ENCODE data around the gene ITPKB.

DNA sequence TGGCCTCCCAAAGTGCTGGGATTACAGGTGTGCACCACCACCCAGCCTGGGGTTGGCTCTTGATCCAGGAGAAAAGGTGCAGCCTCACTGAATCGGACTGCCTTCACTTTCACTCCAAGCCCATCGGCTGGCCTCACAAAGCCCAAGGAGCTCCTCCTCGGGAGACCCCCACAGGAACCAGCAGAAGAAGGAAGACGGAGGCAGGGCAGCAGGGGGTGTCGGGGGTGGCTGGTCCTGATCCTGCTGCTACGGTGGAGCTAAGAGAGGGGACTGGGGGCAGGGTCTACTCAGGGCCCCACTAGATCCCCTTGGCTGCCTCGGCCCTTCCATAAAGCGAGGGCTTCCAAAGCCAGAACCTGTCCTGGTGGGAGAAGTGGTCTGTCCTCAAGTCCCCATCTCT, 96.7 kb downstream of the ITPKB start:
- TF ChIP-seq, protein P1, sequence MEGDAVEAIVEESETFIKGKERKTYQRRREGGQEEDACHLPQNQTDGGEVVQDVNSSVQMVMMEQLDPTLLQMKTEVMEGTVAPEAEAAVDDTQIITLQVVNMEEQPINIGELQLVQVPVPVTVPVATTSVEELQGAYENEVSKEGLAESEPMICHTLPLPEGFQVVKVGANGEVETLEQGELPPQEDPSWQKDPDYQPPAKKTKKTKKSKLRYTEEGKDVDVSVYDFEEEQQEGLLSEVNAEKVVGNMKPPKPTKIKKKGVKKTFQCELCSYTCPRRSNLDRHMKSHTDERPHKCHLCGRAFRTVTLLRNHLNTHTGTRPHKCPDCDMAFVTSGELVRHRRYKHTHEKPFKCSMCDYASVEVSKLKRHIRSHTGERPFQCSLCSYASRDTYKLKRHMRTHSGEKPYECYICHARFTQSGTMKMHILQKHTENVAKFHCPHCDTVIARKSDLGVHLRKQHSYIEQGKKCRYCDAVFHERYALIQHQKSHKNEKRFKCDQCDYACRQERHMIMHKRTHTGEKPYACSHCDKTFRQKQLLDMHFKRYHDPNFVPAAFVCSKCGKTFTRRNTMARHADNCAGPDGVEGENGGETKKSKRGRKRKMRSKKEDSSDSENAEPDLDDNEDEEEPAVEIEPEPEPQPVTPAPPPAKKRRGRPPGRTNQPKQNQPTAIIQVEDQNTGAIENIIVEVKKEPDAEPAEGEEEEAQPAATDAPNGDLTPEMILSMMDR (conservative IDR thresholded peaks at IDR 0.05; ENCODE audit: low read depth in 2 of 2), result no peak
- TF ChIP-seq EZH2 (IDR thresholded peaks at IDR 0.05; ENCODE audit: low read depth, unreplicated experiment), result no peak
- no peak for TF ChIP-seq EZH2phosphoT487 (IDR thresholded peaks at IDR 0.05; ENCODE audit: unreplicated experiment)
- no peak for TF ChIP-seq CREB1 (CRISPR knock-in tag; IDR thresholded peaks at IDR 0.05; ENCODE audit: low read depth)
- TF ChIP-seq, protein P2, sequence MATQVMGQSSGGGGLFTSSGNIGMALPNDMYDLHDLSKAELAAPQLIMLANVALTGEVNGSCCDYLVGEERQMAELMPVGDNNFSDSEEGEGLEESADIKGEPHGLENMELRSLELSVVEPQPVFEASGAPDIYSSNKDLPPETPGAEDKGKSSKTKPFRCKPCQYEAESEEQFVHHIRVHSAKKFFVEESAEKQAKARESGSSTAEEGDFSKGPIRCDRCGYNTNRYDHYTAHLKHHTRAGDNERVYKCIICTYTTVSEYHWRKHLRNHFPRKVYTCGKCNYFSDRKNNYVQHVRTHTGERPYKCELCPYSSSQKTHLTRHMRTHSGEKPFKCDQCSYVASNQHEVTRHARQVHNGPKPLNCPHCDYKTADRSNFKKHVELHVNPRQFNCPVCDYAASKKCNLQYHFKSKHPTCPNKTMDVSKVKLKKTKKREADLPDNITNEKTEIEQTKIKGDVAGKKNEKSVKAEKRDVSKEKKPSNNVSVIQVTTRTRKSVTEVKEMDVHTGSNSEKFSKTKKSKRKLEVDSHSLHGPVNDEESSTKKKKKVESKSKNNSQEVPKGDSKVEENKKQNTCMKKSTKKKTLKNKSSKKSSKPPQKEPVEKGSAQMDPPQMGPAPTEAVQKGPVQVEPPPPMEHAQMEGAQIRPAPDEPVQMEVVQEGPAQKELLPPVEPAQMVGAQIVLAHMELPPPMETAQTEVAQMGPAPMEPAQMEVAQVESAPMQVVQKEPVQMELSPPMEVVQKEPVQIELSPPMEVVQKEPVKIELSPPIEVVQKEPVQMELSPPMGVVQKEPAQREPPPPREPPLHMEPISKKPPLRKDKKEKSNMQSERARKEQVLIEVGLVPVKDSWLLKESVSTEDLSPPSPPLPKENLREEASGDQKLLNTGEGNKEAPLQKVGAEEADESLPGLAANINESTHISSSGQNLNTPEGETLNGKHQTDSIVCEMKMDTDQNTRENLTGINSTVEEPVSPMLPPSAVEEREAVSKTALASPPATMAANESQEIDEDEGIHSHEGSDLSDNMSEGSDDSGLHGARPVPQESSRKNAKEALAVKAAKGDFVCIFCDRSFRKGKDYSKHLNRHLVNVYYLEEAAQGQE (IDR thresholded peaks at IDR 0.05; ENCODE audit: unreplicated experiment), result no peak
- no peak for TF ChIP-seq POLR2AphosphoS5 (IDR thresholded peaks at IDR 0.05; ENCODE audit: low read depth)
- TF ChIP-seq STAT1 (IDR thresholded peaks at IDR 0.05; ENCODE audit: unreplicated experiment), result no peak
- no peak for TF ChIP-seq NANOG (IDR thresholded peaks at IDR 0.05; ENCODE audit: borderline replicate concordance)
- TF ChIP-seq ZNF331 (CRISPR knock-in tag; IDR thresholded peaks at IDR 0.05; ENCODE audit: low read depth), result no peak
- TF ChIP-seq JUNB (IDR thresholded peaks at IDR 0.05; ENCODE audit: unreplicated experiment), result no peak

Measured in GM23338 (cell line).